HG03558 (cell line): ENCODE measurements around the gene MYO9B.

Experiments used
- ATAC-seq: cut with Tn5 transposase; IDR thresholded peaks from one replicate; pipeline ENCODE4 v1.9.1; 2021; ENCODE audit warnings: moderate number of reproducible peaks; ENCODE audit not compliant: unreplicated experiment; ENCODE audit errors: extremely low read depth

Gene MYO9B

DNA sequence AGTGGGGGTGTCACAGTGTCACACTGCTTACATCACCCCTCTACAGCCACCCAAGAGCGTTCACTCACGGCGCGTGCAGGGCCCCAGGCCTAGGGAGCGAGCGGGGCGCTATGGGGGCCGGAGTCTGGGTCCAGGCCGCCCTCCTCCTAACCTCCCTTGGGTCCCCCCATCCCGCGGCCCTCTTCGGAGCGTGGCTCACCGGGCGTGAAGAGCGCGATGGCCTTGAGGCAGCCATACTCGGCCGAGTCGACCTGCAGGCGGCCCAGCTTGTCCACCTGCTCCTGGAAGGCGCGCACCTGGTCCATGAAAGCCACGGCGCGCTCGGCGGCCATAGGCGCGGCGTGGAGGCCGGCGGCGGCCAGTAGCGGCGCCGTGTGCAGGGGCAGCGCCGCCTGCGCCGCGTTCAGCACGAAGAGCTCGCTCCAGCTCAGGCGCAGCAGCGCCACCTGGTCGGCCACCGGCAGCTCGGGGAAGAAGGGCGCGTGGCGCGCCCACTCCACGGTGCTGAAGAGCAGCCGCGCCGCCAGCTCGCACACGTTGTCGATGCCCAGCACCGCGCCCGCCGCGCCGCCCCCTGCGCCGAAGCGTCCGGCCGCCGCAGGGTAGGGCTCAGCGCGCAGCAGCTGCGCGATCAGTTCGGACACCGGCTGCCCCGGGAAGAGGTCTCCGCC lies 159.9 kb downstream of the MYO9B start:
- ATAC-seq = no peak

DNA sequence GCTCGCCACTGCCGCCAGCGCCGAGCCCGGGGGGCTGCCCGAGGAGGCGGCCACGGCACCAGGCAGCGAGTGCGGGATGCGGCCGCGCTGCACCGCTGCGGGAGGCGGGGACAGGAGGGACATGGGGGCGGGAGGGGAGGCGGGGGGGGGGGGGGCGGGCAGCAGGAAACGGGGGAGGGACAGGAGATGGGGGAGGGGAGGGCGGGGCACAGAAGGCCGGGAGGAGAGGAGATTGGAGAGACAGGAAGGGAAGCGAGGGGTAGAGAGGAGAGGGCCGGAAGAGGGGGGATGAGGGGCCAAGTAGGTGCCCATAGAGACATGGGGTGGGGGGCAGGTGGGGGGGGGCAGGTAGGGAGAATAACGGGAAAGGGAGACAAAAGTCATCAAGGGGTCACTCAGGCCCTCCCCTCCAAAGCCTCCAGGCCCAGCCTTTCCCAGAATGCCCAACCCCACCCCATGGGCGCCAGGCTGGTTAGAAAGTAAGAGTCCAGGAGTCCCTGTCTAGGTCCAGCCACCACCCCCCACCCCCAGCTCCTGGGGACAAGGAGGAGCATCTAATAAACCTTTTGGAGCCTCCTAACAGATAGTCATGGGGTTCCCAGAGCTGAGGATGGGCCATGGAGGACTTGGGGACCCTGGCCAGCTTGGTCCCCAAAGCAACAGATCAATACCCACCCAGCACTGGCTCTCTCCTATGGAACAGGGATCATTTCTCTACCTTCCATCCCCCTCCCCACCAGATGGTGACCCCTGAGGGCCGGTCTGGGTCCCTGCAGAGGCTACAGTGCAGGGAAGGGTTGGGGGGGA lies 160.6 kb downstream of the MYO9B start:
- no peak for ATAC-seq

DNA sequence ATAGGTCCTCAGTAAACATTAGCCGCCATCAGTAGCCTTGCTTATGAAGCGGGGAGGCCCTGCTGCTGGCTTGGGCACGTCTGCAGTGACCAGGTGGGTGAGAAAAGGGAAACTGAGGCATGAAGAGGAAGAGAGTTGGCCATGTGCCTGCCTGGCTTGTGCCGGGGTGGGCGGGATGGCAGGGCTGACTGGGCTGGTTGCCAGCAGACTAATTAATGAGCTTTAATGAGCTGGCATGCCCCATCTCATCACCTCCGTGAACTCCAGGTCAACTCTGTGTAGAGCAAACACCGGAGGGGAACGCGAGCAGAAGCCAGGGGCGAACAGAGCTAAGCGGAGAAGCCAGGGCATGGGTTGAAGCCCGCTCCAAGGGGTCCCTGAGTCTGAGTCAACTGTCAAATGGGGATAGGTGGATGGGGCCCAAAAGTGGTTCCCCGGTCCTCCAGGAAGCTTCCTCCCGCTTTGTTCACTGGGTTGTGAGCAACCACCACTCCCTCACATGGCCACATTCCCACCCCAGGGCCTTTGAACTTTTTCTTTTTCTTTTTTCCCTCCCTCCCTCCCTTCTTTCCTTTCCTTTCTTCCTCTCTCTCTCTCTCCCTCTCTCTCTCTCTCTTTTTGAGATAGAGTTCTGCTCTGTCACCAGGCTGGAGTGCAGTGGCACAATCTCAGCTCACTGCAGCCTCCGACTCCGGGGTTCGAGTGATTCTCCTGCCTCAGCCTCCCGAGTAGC lies 161.4 kb downstream of the MYO9B start:
- ATAC-seq = no peak

DNA sequence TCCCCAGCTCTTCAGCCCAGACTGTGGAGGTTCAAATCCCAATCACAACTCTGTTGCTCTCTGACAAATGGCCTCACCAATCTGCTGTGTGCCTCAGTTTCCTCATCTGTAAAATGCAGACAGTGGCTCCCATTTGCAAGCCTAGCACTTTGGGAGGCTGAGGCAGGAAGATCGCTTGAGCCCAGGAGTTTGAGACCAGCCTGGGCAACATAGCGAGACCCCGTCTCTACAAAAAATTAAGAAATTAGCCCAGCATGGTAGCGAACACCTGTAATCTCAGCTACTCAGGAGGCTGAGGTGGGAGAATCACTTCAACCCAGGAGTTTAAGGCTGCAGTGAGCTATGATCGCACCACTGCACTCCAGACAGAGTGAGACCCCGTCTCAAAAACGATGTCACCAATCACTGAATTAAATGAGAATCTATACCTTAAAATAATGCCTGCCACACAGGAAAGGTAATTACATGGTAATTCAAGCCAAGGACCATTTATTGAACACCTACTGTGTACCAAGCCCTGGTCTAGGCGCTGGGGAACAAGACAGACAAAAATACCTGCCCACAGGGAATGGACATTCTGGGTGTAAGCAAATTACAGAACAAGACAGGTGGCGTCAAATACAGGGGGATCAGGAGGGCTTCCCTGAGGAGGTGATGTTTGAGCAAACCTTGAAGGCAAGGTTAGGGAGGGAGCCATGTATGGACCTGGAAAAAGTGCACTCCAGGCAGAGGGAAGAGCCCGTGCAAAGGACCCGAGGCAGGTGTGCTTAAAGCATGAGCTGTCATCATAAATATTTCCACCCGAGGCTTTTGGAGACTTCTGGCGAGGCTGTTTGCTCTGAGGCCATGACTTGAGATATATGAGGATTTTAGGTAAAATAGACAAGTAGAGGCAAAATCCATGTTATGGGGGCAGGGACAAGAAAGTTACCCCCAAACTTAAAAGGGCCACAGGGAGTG lies 162.4 kb downstream of the MYO9B start:
- ATAC-seq = no peak

DNA sequence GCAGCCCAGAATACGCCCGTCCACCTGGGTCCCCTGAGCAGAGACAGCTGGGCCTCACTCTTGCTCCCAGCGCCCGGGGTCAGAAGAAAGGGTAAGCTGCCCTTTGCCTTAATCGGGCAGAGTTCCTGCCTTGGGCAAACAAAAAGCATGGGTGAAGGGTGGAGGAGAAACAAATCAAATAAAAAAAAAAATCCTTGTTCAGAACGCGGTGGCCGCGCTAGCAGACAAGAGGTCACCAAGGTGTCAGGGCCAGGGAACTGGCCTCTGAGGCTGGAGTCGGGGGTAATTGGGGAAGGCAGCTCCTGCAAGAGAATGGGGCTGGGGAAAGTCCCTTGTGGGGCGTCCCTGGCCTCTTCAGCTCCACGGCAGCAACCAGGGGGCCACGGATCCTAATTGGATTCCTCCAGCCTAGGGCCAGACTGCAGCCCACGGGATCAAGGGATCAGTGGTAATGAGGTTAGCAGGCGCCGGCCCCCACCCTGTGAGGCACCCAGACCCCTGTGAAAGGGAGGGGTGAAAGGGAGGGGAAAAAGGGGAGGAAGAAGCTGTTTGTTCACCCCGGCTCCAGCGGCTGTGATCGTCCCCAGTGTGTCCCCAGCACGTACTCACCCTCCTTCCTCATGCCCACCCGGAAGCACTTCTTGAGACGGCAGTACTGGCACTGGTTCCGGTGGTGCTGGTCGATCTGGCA lies 164.6 kb downstream of the MYO9B start:
- no peak for ATAC-seq

DNA sequence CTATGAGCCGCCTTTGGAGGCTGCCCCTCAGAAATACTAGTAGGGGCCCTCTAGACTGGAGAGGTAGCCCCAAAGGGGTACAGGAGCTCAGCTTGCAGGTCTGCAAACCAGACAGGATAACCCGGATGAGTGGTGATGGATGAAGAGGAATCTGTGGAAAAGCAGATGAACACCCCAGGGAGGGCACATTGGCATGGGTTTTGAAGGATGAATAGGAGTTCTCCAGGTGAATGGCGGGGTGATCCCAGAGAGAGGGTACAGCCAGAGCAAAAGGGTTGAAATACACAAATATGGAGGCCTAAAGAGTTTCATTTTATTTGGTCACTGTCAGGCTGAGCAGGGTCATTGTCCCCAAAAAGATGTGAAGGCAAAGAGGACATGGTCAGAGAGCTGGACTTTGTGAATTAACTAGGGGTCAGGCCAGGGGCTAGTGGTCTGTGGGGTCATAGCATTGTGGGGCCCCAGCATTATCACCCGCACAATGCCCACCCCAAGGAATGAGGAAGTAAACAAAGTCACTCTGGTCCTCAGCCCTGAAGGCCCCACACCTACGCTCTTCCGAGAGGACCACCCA lies 165.3 kb downstream of the MYO9B start:
- no peak for ATAC-seq

DNA sequence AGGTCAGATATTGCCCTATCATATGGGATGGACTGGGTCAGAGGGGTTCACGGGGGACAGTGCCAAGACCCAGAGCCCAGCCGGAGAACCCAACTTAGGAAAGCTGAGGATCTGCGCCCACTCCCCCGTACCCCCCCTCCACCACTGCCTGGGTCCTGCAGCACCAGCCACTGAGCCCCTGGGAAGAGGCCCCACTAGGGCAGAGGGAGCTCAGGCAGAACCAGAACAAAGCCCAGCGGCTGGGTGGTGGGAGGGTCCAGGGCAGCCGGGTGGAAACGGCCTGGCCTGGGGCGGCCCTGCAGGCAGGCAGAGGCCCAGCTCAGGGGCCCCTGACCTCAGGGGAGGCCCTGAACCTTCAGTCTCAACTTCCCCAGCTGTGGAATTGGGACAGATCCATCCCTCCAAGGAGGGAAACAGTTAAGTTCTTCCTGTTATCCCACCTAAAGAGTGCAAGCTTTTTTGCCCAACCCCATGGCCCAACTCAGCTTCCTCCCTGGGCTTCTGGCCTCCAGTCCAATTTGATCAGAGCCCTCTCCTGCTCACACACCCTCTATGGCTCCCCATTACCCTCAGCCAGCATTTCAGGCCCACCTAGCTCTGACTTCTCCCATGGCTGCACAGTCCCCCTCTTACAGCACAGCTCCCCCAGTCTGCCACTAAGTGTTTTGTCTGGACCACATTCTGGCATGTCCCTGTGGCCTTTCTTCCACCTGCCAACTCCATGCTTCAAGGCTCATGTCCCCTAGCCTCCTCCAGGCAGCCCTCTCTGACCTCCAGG lies 167.0 kb downstream of the MYO9B start:
- ATAC-seq = no peak

DNA sequence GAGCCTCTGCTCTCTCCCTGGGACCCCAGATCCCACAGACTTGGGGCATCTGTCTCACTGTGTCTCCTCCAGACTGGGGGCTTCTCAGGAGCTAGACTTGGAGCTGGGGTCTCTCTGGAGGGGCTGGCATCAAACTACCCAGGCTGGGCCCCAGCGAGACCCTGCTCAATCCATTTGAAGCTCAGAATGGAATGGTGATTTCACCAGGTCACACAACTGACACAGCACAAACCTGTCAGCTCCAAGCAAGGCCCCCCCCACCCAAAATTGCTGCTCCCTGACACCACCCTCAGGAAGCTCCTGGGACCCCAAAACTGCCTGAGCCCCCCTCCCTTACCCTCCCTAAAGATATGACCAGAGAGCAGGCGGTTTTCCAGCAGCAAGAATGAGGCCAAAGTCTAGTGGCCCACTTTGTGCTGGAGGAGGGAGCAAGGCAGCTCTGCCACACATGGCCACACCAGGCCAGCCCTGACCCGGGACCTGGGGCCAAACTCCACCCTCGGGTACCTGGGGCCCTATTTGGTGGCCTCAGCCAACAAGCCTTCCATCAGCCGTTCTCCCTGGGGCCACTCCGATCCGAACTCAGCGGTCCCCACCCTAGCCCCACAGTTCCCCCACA lies 167.7 kb downstream of the MYO9B start:
- no peak for ATAC-seq

DNA sequence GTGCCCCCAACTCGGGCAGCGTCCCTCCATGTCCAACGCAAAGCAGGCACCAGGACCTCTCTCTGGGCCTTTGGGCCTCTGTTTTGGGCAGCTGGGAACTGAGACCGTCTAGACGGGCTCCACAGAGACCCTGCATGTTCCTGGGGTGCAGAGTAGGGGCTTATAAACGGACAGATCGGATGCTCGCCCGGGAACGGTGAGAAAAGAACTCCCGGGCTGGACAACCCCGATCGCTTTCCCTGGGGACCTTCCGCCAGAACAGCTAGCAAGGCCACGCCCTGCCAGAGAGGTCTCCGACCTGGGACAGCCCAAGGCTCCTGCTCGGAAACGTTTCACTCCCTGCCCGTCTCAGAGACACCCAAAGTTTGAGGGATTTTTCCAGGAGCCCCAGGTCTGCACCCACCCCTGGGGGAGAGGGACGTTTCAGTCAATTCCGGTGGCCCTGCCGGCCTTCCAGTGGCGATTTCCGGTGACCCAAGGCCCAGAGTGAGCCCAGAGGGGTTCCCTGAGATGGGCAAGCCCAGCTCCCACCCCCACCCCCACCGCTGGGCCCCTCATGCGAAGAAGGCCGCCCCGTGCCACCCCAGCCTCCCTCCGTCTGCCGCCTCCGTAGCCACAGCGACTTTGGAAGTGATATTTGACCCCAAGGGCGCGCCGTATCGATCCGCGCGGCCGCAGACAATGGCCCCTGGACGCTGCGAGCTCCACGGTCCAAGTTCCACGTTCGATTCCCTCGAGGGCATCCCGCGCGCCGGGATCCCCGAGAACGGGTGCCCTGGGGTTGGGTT lies 168.4 kb downstream of the MYO9B start:
- ATAC-seq = no peak

DNA sequence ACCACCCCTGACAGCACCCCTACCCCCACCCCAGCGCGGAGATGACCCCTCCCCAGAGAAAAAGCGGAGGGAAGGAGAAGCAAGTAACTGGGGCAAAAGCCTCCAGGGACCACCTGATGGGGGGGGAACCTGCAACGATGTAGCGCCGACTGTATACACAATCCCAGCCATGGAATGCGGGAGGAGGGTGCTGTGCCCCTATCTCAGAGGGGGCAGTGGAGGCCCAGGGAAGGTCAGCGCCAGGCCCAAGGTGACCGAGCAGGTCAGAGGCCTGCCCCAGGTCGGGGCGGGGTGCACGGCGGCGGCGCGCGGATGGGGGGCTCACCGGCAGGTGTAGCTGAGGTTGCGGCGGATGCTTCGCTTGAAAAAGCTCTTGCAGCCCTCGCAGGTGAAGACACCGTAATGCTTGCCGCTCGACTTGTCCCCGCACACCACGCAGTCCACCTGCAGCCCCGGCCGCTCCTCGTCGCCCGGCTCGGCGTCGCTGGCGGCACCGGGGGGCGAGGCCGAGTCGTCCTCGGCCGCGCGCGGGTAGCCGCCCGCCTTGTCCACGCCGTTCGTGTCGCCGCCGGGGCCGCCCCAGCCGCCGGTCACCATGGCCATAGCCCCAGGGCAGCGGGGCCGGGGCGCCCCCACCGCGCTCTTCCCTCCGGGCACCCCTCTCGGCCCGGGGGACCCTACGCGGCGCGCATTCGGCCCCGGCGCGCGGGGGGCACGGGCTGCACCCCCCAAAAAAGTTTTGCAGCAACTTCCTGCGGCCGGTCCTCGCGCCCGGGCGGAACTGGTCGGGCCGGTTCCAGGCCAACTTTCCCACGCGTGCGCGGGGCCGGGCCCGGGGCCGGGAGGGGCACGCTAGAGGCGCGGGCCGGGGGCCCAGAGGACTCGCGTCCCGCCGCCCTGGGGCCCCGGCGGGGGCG lies 169.3 kb downstream of the MYO9B start:
- ATAC-seq = no peak

DNA sequence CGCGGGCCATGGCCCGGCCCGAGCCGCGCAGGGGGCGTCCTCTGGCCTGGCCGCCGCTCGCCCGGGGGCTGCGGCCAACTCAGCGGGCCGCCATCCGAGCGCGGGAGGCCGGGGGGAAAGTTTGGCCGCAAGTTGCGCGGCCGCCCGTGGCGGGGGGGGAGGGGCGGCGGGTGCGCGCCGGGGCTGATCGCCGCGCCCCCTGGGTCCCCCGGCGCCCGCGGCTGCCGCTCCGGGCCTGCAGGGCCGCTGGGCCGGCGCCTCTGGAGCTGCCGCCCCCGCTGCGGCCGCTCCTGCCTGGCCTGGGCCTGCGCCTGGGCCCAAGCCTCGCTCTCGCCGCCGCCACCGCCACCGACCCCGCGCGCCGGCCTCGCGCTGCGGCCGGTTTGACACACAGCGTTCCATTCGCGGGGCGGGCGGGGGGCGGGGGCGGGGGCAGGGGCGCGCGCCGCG lies 170.0 kb downstream of the MYO9B start, which contains the start of gene NR2F6:
Gene NR2F6, minus strand, starts transcription at position 385 of the 450 bp plus-strand sequence. CDS start 699 bp downstream, outside the sequence.
- no peak for ATAC-seq

DNA sequence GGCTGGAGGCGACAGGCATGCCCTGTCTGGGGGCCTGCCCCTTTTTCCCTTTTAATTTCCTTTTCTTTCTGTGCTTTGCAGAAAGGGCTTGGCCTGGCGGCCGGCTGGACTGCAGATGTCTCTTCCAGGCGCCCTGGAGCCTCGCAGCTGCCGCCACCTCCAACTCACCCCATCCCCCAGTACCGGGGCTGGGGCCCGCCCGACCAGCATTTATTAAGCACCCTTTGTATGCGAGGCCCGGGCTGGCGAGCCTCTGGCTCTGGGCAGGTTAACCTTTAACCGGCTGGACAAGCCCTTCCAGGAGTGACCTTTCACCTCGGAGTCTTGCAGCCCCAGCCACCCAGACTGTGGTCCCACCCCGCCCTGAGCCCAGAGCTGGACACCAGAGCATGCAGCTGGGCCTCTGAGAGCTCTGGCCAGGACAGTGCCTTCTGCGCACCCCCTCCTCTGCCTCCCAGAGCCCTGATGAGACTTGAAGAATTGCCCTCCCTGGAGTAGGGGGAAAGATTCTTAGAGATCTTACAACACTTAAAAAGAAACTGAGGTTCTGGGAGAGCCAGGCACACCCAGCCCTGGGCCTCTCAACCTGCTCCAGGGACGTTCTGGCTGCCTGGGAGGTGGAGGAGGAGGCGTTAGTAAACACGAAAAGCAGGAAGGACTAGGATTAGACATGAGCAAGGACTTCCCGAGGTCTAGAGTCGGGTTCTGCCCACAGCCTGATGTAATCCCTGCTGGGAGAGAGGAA lies 171.3 kb downstream of the MYO9B start:
- ATAC-seq = no peak

DNA sequence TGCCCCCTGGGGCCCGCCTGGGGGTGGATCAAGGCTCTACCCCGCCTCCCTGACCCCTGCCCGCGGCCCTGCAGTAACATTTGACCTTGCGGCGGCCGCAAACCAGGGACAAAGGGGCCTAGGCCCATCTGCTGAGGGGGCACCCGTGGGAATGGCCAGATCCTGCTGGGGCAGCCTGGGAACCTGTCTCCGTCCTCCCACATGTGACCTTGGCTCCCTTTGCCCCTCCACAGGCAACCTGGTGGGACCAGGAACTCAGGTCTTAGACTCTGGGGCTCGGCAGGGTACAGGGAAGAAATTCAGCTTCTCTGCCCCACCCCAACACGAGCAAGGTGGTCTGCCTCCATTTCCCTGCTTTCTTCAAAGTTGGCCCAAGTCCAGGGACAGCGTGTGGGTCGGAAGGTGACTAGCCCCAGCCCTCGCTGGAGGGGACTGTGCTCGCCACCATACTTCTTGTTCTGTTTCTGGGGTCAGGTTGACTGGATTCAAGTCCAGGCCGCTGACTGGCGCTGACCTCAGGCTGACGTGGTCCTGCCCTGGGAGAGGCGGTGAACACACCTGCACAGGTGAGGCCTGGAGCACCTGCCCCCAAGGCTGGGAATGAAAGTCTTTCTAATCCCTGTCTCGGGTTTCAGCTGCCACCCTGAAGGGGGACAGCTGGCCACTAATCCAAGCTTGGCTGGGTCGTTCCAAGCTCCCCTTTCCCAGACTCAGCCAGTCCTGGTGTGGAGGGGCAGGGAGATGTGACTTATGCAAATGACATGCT lies 172.6 kb downstream of the MYO9B start:
- no peak for ATAC-seq

DNA sequence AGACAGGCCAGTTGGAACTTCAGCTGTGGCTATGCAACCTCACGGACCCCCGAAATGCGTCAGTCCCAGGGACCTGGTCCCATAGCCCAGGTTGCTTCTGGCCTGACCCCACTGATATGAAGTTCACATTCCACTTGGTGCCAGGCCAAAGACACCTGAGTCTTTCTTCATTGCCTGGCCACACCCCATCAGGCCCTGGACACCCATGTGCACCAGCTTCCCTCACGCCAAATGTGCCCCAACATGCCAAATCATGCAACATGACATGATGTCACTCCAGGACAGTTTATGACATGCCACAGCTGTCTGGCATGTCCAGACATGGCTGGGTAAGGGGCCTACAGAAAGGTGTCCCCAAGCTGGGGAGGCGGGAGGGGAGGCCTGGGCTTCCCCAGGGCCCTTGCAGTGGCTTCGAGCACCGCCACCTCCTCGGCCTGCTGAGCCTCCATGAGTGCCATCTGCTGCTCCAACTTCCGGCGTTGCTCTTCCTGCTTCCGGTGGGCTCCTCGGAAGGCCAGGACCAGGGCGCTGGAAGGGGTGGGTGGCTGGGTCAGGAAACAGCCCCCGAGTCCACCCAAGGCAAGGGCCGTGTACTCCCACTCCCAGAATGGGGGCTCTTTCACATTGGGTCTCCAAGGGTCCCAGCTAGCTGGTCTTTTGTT lies 174.4 kb downstream of the MYO9B start:
- ATAC-seq = no peak
